Activated naive CD8-positive, alpha-beta T cell treated with anti-CD3 and anti-CD28 coated beads, Interleukin-2, amount 50 U/mL, for 24 hours (primary cell): Measurements from ENCODE around the gene VPS13D.
"Not testable (repeated sequence)": the region's sequence is repeated elsewhere in the genome, so short reads cannot be mapped to it uniquely, and the experiment has no call there.

Experiments
- ATAC-seq: fragments of 150-1000 bp; cut with Tn5 transposase; one replicate; pipeline ENCODE4 v1.10.0; 2021
- DNase-seq: peaks from one replicate; pipeline ENCODE4 v3.0.0; 2021
- H3K27ac Mint-ChIP-seq: one replicate; pipeline ENCODE4 v1.8.0; 2021; ENCODE audit warnings: mild to moderate bottlenecking, mixed read lengths
- H3K27me3 Mint-ChIP-seq: one replicate; pipeline ENCODE4 v1.8.0; 2021; ENCODE audit warnings: mixed read lengths
- H3K36me3 Mint-ChIP-seq: one replicate; pipeline ENCODE4 v1.8.0; 2021; ENCODE audit warnings: low read depth, mixed read lengths
- H3K4me1 Mint-ChIP-seq: one replicate; pipeline ENCODE4 v1.8.0; 2021; ENCODE audit warnings: mixed read lengths
- H3K4me3 Mint-ChIP-seq: one replicate; pipeline ENCODE4 v1.8.0; 2021; ENCODE audit warnings: mild to moderate bottlenecking, moderate library complexity, mixed read lengths
- H3K9me3 Mint-ChIP-seq: one replicate; pipeline ENCODE4 v1.8.0; 2021; ENCODE audit warnings: mixed read lengths

The VPS13D gene

GRCh38 chr1:12452262-12452661, 222.4 kb downstream of the VPS13D start:
- Mint-ChIP-seq H3K9me3 (no peaks in the 10 kb centered on the region), H3K4me3 (peak overlapping the region; percentile 62), H3K36me3 (peaks cover 41% of the 10 kb centered on the region), H3K27me3 (no peaks in the 10 kb centered on the region), H3K27ac (peak overlapping the region; percentile 99), H3K4me1 (peaks cover 93% of the 10 kb centered on the region)
- no peak for ATAC-seq
- no peak for DNase-seq

DNA sequence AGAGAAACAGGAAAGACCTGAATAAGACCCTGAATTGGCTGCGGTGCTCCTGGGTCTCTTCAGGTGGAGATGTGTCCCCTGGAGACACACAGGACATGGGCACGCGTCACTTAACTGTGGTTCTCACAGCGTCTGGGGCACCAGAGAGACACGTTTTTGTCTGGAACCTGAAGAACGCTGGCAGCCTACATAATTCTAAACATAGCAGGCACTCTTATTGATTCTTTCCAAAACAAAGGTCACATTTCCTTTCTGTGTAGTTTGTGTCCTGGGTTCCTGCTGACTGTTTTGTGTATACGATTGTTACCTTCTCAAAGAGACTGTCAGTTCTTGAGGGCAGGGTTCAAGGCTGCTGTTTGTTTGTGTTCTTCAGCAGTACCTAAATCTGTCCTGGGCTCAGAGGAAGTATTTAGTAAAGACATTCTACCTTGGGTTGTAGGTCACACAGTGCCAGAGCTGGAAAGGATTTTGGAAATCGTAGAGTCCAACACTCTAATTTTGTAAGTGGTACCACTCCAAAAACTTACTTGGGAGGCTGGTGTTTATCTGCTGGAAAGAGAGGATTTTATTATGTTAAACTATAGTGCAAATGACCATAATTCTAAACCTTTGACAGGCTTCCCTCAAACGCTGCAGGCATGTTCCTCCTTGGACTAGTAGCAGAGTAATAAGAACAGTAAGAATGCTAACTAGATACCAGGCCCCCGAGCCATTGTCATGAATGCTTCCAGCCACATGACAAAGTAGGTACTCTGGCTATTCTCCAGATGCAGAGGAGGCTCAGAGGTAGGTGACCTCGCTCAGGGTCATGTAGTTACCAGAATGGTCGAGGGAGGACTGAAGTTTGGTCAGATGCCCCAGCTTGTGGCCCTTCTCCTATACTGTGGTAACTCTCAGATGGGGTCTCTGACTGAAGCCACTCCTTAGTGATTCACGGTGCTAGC, 223.8 kb downstream of the VPS13D start:
- Mint-ChIP-seq H3K36me3 (peaks cover 52% of the 10 kb centered on the region), H3K27me3 (no peaks in the 10 kb centered on the region), H3K4me3 (peak overlapping the region; percentile 37), H3K4me1 (peaks cover 90% of the 10 kb centered on the region), H3K9me3 (no peaks in the 10 kb centered on the region), H3K27ac (peak overlapping the region; percentile 99)
- DNase-seq (peak; percentile 48), ATAC-seq (peak; percentile 38)

GRCh38 chr1:12454406-12455391, 224.9 kb downstream of the VPS13D start:
- no peaks in the 10 kb centered on the region for H3K27me3 Mint-ChIP-seq
- ATAC-seq, result no peak

GRCh38 chr1:12456081-12456480, 226.3 kb downstream of the VPS13D start:
- not testable (repeated sequence) for ATAC-seq
- H3K4me1 Mint-ChIP-seq, result peaks cover 75% of the 10 kb centered on the region
- peak overlapping the region; percentile 70 for H3K27ac Mint-ChIP-seq

More at GRCh38 chr1:12454406-12455391, 224.9 kb downstream of the VPS13D start:
- Mint-ChIP-seq H3K4me3 (peak overlapping the region; percentile 3), H3K27ac (peak overlapping the region; percentile 99), H3K4me1 (peaks cover 83% of the 10 kb centered on the region), H3K9me3 (no peaks in the 10 kb centered on the region), H3K36me3 (peaks cover 58% of the 10 kb centered on the region)
- no peak for DNase-seq

GRCh38 chr1:12456979-12457378, 227.1 kb downstream of the VPS13D start:
- DNase-seq, result no peak
- Mint-ChIP-seq H3K9me3 (no peaks in the 10 kb centered on the region), H3K4me1 (peaks cover 74% of the 10 kb centered on the region), H3K4me3 (no peak overlapping the region), H3K27me3 (no peaks in the 10 kb centered on the region), H3K27ac (peak overlapping the region; percentile 70), H3K36me3 (peaks cover 57% of the 10 kb centered on the region)
- ATAC-seq, result no peak

More at GRCh38 chr1:12456081-12456480, 226.3 kb downstream of the VPS13D start:
- not testable (repeated sequence) for DNase-seq, H3K4me3 Mint-ChIP-seq, H3K27me3 Mint-ChIP-seq, H3K9me3 Mint-ChIP-seq
- H3K36me3 Mint-ChIP-seq, result peaks cover 58% of the 10 kb centered on the region

GRCh38 chr1:12457771-12458170, 227.9 kb downstream of the VPS13D start:
- ATAC-seq (no peak), DNase-seq (no peak)
- Mint-ChIP-seq H3K27ac (no peak overlapping the region), H3K9me3 (no peaks in the 10 kb centered on the region), H3K36me3 (peaks cover 60% of the 10 kb centered on the region), H3K27me3 (no peaks in the 10 kb centered on the region), H3K4me3 (no peak overlapping the region), H3K4me1 (peaks cover 69% of the 10 kb centered on the region)

DNA sequence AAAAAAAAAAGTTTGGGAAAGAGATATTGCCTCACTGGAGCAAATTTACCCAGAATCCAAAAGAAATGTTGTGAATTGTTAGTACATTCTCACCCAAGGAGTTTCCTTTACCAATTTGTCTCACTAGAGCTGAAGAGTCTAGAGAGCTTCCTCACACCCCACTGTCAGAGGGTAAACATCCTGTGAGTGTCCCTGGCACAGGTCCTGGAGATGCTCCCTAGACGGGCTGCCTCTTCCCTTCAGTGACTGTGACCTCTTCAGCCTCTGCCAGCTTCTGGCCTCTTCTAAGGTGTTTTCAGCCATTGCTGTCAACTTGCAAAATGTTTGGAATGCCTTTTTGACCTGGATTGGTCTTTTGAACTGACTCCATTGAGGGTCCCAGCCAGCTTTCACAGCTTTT, 228.7 kb downstream of the VPS13D start:
- peaks cover 65% of the 10 kb centered on the region for H3K36me3 Mint-ChIP-seq
- no peaks in the 10 kb centered on the region for H3K9me3 Mint-ChIP-seq
- no peak for ATAC-seq
- DNase-seq, result no peak
- peaks cover 61% of the 10 kb centered on the region for H3K4me1 Mint-ChIP-seq
- H3K27ac Mint-ChIP-seq, result peak overlapping the region; percentile 59
- no peak overlapping the region for H3K4me3 Mint-ChIP-seq
- no peaks in the 10 kb centered on the region for H3K27me3 Mint-ChIP-seq

GRCh38 chr1:12460121-12460520, 230.3 kb downstream of the VPS13D start:
- ATAC-seq (no peak), DNase-seq (no peak)
- H3K36me3 Mint-ChIP-seq, result peaks cover 70% of the 10 kb centered on the region
- H3K4me3 Mint-ChIP-seq, result no peak overlapping the region
- no peak overlapping the region for H3K27ac Mint-ChIP-seq
- H3K4me1 Mint-ChIP-seq, result peaks cover 48% of the 10 kb centered on the region
- no peaks in the 10 kb centered on the region for H3K27me3 Mint-ChIP-seq
- H3K9me3 Mint-ChIP-seq, result no peaks in the 10 kb centered on the region

GRCh38 chr1:12460911-12461621, 231.2 kb downstream of the VPS13D start:
- Mint-ChIP-seq H3K4me1 (peaks cover 46% of the 10 kb centered on the region), H3K4me3 (no peak overlapping the region), H3K36me3 (peaks cover 74% of the 10 kb centered on the region), H3K27ac (peak overlapping the region; percentile 5), H3K27me3 (no peaks in the 10 kb centered on the region), H3K9me3 (no peaks in the 10 kb centered on the region)
- DNase-seq (no peak), ATAC-seq (no peak)

GRCh38 chr1:12461754-12462153, 231.9 kb downstream of the VPS13D start:
- Mint-ChIP-seq H3K4me1 (peaks cover 46% of the 10 kb centered on the region), H3K27me3 (no peaks in the 10 kb centered on the region), H3K27ac (peak overlapping the region; percentile 9), H3K36me3 (peaks cover 76% of the 10 kb centered on the region), H3K9me3 (no peaks in the 10 kb centered on the region), H3K4me3 (no peak overlapping the region)
- no peak for ATAC-seq
- DNase-seq, result no peak

DNA sequence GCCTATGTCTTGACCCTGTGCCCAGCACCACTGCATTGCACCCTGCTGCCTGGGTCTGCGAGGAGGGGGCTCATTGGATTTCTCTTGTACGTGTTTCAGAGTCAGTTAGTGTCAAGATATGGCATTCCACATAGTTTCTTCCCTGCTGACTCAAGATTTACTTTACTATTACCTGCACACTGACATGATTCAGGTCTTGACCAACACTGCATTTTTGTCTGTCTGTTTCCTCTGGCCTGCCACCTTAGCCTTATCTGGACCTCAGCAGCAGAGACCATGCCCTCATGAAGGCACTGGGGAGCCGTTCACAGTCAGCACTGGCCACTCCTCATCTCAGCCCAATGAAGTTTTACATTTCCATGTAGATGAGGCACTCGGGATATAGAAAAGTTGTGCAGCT, 232.8 kb downstream of the VPS13D start:
- no peak overlapping the region for H3K4me3 Mint-ChIP-seq
- H3K9me3 Mint-ChIP-seq, result no peaks in the 10 kb centered on the region
- DNase-seq (no peak), ATAC-seq (no peak)
- H3K27ac Mint-ChIP-seq, result peak overlapping the region; percentile 9
- no peaks in the 10 kb centered on the region for H3K27me3 Mint-ChIP-seq
- H3K36me3 Mint-ChIP-seq, result peaks cover 75% of the 10 kb centered on the region
- H3K4me1 Mint-ChIP-seq, result peaks cover 46% of the 10 kb centered on the region

- Mint-ChIP-seq H3K36me3 (peaks cover 69% of the 10 kb centered on the region), H3K27me3 (no peaks in the 10 kb centered on the region), H3K4me3 (no peak overlapping the region), H3K4me1 (peaks cover 49% of the 10 kb centered on the region), H3K9me3 (no peaks in the 10 kb centered on the region), H3K27ac (no peak overlapping the region)
- ATAC-seq, result no peak
- DNase-seq, result no peak
Observed at GRCh38 chr1:12464045-12464461, 234.2 kb downstream of the VPS13D start.

GRCh38 chr1:12464598-12465056, 234.8 kb downstream of the VPS13D start:
- ATAC-seq, result no peak
- no peak overlapping the region for H3K27ac Mint-ChIP-seq
- H3K4me3 Mint-ChIP-seq, result no peak overlapping the region
- no peak for DNase-seq
- peaks cover 66% of the 10 kb centered on the region for H3K36me3 Mint-ChIP-seq
- H3K27me3 Mint-ChIP-seq, result no peaks in the 10 kb centered on the region
- H3K4me1 Mint-ChIP-seq, result peaks cover 53% of the 10 kb centered on the region
- H3K9me3 Mint-ChIP-seq, result no peaks in the 10 kb centered on the region

- ATAC-seq, result no peak
- Mint-ChIP-seq H3K36me3 (peaks cover 61% of the 10 kb centered on the region), H3K27ac (peak overlapping the region; percentile 61), H3K4me3 (no peak overlapping the region), H3K27me3 (no peaks in the 10 kb centered on the region), H3K4me1 (peaks cover 56% of the 10 kb centered on the region), H3K9me3 (no peaks in the 10 kb centered on the region)
- no peak for DNase-seq
Observed at GRCh38 chr1:12465126-12465525, 235.3 kb downstream of the VPS13D start.
